Measurements from ENCODE around the gene GEMIN5.

GRCh38 chr5:154881986-154882385 is 56.0 kb downstream of the GEMIN5 start:
- no peak for TF ChIP-seq CTCF (IDR thresholded peaks at IDR 0.05)
- TF ChIP-seq POLR2A (IDR thresholded peaks at IDR 0.05), result no peak
